Fibroblast of skin of back (primary cell): ENCODE results near the gene REEP3.
A peak's percentile ranks its signal among the peaks of the same experiment; 100 is the strongest.
"Not testable (repeated sequence)": the region's sequence is repeated elsewhere in the genome, so short reads cannot be mapped to it uniquely, and the experiment has no call there.

Source experiments
- DNase-seq: peaks from one replicate; pipeline ENCODE4 v3.0.0-alpha.2; 2013

REEP3 gene

DNA sequence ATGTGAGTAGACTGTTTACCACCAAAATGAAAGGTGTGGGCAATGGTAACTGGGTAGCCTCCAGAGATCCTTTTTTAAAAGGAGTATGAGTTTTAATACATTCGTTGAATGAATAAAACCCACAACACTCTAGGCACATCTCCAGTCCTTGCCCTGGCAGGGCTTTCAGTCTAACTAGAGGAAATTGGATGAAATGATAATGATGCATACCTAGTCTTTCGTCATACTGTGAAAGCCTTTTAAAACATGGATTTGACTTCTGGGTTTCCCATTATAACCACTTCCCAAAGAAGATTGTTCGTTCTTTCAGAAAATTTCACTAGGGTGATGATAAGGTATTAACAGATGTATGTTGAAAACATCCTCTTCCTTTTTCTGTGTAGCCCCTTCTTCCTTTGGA lies 110.8 kb downstream of the REEP3 start:
- no peak for DNase-seq

GRCh38 chr10:63633677-63634487 lies 112.7 kb downstream of the REEP3 start:
- DNase-seq: peak; percentile 61

- DNase-seq: no peak
Observed at GRCh38 chr10:63634488-63635065, 113.4 kb downstream of the REEP3 start.

GRCh38 chr10:63636812-63637211 lies 115.6 kb downstream of the REEP3 start:
- DNase-seq: no peak

GRCh38 chr10:63637901-63638327 lies 116.7 kb downstream of the REEP3 start:
- DNase-seq: no peak

DNA sequence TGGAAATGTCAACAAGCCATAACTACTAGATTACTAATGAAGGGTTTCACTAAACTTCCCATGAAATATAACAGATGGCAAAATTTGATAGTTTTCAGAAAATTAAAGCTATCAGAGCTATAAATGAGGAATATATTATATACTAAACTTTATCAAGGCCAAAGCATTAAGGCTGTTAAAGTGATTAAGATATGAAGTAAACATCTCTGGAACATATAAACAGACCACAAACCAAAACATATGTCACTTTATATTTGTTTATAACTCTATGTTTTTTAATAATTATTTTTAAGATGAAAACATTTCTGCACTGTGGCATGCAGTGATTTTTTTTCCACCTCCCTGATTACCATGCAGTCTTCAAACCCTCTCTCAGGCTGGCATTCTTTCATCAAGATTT lies 120.2 kb downstream of the REEP3 start:
- no peak for DNase-seq

- DNase-seq: no peak
Observed at GRCh38 chr10:63641799-63642198, 120.6 kb downstream of the REEP3 start.

DNA sequence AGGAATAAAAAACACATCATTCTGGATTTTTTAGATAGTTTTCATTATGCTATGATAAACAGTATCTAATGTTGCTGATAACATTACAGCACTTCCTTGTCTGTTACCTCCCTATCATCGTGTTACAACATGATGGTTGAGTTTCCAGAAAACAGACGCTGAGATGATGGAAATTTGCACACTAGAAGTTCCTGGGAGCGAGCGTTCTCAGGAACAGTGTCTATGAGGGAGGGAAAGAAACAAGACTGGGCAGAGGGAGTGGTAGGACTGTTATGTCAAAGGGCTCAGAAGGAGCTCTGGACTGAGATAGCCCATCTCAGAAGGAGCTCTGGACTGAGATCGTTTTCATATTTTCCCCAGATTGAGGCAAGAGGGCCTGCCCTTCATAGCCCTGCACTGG lies 121.6 kb downstream of the REEP3 start:
- DNase-seq: no peak

DNA sequence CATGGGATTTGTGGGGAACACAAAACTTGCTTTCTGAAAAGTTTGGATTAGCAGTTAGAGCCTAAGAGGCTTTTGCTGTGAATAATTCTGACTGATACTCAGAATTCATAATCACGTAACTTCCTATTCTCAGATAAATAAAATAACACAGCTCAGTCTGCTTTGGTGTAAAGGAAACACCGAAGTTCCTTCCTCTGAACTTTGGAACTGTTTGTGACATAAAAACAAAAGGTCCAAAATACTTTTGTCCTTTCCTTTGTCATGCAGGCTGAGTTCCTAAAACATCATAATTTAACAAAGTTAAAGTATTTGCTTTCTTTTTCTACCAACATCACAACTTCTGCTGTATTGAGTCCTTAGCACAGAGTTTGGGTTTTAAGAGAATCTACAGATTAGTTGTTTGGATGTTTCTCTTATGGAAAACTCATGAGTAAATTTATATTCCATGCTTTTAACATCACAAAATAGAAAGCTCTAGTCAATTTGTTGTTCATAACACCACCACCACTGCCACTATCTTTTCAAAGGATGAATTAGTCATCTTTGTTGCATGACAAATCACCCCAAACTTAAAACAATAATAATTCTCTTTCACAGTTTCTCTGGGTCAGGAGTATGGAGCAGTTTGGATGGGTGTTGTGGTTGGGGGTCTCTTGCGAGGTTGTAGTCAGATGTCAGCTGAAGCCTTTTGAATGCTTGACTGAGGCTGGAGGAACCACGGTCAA lies 123.4 kb downstream of the REEP3 start:
- peak; percentile 47 for DNase-seq

GRCh38 chr10:63645195-63645594 lies 124.0 kb downstream of the REEP3 start:
- DNase-seq: no peak

DNA sequence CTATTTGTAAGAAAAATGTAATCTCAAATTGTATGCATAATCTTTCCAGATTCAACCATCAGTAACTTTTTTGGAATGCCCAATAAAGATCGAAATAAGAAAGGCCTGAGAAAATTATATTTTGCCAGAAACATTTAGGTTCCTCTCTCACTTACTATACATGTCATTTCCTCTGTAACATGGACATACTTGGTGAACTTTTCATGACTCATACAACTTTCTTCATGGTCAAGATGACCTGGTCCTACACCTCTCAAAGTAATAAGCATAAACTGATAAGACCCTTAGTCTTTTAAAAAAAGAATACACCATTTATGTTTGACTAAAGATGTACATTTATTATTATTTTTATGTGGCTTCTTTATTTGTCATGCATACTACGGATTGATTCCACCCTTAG lies 125.3 kb downstream of the REEP3 start:
- DNase-seq: no peak

DNA sequence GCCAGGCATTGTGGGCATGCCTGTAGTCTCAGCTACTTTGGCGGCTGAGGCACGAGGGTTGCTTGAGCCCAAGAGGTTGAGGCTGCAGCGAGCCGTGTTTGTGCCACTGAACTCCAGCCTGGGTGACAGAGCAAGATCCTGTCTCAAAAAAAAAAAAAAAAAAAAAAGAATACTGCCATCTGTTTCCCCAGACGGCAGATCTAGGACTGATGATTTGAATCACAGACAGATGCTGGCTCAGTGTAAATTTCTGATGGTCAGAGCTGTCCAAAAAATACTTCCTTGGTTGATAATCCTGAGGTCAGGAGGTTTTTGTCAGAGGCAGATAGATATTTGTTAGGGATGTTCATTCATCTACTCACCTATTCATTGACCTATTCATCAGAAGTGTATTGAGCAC lies 130.7 kb downstream of the REEP3 start:
- no peak for DNase-seq

GRCh38 chr10:63653747-63654146 lies 132.5 kb downstream of the REEP3 start:
- no peak for DNase-seq

GRCh38 chr10:63657761-63658160 lies 136.6 kb downstream of the REEP3 start:
- no peak for DNase-seq

- DNase-seq: not testable (repeated sequence)
Observed at GRCh38 chr10:63660941-63661340, 139.7 kb downstream of the REEP3 start.

DNA sequence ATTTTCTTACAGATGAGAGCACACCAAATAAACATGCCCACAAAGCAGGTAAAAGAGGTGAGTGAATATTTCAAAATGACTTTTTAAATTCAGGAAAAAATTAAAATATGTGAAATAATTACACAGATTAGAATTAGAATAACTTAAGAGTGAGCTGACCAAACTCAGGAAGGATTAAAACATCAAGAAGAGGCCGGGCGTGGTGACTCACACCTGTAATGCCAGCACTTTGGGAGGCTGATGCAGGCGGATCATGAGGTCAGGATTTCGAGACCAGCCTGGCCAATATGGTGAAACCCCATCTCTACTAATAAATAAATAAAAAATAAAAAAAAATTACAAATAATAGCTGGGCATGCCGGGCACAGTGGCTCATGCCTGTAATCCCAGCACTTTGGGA lies 140.1 kb downstream of the REEP3 start:
- DNase-seq: no peak

DNA sequence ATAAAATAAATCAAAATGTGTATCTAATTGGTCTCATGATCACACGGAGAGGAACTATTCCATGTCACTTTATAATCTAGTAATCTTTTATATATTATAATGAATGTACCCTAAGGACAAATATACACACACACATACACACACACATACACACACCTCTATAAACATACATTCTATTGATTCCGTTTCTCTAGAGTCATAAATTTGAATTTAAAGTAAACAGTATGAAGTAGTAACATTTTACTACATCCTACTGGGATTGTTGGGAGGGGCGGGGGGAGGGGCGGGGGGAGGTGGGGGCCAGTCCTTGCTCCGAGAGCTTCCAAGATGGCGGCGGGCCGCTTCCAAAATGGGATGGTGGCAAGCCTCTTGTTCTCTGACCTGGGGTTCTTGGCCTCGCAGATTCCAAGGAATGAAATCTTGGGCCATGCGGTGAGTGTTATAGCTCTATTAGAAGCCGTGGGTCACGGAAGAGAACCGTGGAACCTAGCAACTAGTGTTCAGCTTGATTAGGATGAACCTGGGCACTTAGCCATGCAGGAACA lies 143.2 kb downstream of the REEP3 start:
- no peak for DNase-seq

GRCh38 chr10:63665006-63665580 lies 143.9 kb downstream of the REEP3 start:
- not testable (repeated sequence) for DNase-seq

GRCh38 chr10:63665670-63666134 lies 144.5 kb downstream of the REEP3 start:
- no peak for DNase-seq

DNA sequence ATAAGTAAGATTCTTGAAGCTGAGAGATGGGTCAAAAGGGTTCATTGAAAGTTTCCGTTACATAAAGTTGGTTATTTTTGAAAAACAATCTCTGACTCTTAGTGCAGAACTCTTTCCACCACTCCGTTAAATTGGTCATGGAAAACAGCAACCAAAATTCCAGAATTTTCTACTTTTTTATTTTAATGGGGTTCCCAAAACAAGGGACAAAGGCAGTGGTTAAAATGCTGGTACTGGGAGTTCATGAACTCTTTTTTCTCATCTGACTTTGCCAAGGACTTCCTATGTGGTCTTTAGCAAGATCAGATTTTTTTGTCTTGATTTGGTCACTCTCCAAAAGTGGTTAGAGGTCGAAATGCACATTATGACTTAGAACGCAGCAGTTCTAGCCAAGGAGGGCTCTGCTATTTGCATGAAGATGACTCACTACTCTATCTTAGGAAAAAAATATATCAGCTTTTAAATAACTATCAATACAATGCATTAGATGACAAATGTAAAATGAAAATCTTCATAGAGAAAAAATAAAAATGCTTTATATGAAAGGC lies 145.7 kb downstream of the REEP3 start:
- DNase-seq: peak; percentile 80

DNA sequence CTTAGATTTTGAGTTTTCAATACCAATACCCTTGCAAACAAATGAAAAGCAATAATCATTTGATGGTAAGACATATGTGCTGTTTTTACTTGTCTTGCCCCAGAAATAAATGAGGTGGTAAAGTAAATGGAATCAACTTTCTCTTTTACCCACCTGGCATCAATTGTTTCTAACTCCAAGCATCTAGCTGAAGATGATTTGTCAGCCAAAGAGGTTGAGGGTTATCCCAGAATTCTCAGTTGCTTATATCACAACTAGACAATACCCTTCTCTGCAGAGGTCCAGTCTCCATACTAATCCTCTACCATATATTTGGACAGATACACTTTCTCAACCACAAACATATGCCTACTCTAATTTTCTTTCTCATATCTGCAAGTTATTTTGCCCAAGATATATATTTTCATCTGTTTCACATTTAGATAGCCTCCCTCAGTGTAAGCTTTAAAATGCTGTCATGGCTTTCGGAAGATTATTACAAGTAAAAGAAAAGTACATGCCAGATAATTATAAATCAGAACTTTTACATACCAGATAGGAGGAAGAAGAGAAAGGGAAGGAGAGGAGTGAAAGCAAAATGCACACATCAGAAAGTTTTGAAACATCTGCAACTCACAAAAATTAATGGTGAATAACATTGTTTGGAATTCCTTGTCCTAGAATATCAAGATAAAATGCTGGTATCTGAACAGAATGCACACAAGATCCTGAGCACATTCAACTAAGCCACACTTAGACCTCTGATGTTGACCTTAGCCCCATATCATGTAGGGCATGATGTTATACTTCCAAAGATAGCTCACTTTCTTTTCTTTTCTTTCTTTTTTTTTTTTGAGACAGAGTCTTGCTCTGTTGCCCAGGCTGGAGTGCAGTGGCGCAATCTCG lies 146.6 kb downstream of the REEP3 start:
- peak; percentile 29 for DNase-seq
